ENCODE results near the gene SCYGR2. TPM values are rescaled to one million over a fixed set of nuclear protein-coding genes. Genes with fewer than 3 reads are reported as not detected.
A peak's percentile ranks its signal among the peaks of the same experiment; 100 is the strongest.
"Not testable (repeated sequence)": the region's sequence is repeated elsewhere in the genome, so short reads cannot be mapped to it uniquely, and the experiment has no call there.

SCYGR2 gene, protein sequence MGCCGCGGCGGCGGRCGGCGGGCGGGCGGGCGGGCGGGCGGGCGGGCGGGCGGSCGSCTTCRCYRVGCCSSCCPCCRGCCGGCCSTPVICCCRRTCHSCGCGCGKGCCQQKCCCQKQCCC
- total RNA-seq (2014; rRNA removed; shearing (Covaris generic)): not detected in 2 replicates

- DNase-seq (ENCODE audit: low read depth): not testable (repeated sequence)
Observed at GRCh38 chr2:227598835-227599503, at the start of gene SCYGR2. TSS of gene SCYGR2 (plus strand) at chr2:227598893. CDS start at chr2:227598893, 0 bp downstream.

DNA sequence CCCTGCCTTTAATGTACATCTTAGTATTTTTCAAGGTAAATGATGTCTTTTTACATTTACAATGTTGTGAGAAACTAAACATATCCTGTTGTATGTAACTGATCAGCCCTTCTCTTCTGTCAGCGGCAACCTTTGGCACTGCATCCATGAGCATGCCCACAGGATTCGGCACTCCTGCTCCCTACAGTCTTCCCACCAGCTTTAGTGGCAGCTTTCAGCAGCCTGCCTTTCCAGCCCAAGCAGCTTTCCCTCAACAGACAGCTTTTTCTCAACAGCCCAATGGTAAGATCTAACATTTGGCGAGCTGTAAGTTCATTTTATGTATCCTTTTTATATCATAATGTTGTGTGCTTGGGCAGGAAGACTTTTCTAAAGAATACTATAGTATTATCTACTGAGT lies 46.9 kb upstream of the SCYGR2 start:
- no peak for DNase-seq (ENCODE audit: low read depth)

DNA sequence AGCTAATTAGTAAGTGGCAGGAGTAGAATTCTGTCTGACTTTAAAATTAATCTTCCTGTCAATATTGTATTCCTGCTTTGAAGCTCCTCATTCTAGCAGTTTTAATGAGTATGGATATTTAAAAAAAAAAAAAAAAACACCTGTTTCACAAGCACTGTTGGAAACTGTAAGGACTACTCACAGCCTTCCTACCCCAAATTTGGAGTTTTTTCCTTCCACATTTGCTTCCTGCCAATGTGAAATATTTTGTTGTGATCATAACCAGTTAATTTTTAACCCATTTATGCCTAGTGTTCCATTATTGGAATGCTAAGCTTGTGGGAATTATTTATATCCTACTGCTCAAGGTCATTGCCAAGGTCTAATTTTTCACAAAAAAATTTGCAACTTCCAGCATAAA lies 36.1 kb upstream of the SCYGR2 start:
- DNase-seq (ENCODE audit: low read depth): no peak

DNA sequence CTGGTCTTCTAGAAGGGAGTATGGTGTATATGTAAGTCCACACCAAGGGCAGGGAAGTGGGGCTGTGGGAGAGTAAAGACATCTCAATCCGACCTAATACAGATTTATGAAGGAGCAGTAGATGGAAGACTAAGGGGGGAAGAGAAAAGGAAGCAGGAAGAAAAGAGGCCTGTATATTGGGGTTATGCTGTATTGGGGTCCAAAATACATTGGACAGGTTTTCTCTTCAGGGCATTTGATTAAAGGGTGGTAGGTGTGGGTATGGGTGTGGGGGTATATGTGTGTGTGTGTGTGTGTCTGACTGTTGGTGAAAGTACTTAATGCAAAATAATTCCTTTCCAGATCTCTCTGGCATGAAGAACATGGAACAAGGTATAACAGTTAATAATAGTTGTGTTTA lies 33.6 kb upstream of the SCYGR2 start:
- DNase-seq (ENCODE audit: low read depth): no peak

DNA sequence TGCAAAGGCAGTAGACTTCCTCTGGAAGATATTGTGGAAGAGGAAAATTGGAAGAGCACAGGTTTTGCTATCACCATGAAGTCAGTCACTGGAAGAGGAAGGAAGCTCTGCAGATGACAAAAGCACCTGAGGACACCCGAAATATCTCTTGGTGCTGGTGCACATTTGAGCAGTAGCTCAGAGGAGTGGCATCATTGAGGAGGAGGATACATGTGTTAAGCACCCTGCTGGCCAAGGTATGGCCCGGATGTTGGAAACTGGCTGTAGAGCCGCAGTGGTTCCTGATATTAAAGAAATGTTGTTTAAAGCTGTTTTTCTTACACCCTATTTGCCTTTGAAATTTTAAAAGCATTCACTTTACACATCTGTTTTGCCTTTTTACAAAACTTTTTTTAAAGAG lies 32.7 kb upstream of the SCYGR2 start:
- no peak for DNase-seq (ENCODE audit: low read depth)

DNA sequence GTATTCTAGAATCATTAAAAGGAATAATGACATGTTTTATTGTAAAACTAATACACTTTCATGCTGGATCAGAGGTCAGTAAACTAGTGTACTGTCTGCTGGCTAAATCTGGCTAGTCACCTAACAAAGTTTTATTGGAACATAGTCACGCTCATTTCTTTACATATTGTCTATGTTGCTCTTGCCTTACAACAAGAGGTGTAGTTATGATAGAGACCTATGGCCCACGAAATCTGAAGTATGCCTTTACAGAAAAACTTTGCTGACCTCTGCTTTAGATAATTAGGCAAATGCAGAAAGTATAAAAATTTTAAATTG lies 29.9 kb upstream of the SCYGR2 start:
- DNase-seq (ENCODE audit: low read depth): no peak

DNA sequence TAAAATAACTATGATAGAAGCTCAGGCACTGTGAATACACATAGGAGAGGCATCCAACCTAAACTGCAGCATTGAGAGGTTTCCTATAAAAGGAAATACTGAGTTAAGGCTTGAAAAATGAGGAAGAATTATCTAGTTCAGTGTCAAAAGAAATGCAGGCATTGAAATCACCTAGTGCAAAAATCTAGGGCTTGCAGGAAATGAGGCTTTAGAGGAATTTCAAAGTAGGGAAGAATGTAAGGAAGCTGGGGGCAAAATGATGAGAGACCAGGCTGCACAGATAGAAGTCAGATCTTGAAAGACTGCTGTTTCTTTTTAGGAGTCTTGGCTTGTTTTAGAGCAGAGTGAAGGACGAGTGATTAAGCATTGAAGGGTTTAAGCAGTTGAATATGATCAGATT lies 28.1 kb upstream of the SCYGR2 start:
- DNase-seq (ENCODE audit: low read depth): no peak

GRCh38 chr2:227576110-227576509 lies 22.6 kb upstream of the SCYGR2 start:
- DNase-seq (ENCODE audit: low read depth): no peak

- no peak for DNase-seq (ENCODE audit: low read depth)
Observed at GRCh38 chr2:227576812-227577211, 21.9 kb upstream of the SCYGR2 start.

DNA sequence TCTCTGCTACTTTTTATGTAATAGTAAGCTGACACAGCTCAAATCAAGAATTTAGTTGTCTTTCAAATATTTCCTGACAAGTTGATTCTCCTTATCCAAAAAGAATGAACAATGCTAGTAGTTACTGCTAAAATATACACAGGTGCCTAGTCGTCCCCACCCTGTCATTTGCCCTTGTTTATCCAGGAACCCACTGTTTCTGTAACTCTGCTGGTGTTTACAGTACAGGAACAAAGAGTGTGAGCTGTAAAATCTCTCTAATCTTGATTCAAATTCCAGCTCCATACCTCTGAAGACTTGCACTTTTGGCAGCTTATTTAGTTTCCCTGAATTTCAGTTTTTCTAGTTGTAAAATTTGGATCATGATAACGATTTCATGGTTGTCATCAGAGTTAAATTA lies 21.1 kb upstream of the SCYGR2 start:
- no peak for DNase-seq (ENCODE audit: low read depth)

DNA sequence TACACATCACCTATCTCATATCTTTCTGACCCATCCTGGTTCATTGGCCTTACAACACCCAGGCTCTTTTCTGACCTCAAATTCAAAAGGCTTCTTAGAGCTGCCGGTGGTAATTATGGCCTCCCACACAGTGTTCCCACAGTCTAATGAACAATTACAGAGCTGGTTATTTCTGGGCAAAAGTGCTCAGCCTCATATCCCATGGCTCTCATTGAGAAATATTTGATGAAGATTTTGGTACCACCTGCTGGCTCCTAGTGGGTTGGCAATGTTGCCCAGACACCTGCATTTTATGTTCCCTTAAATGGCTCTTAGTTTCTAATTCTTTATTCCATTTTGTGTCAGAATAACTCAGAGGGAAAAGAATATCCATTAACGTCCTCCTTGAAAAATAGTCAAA lies 20.1 kb upstream of the SCYGR2 start:
- peak; percentile 5 for DNase-seq (ENCODE audit: low read depth)

DNA sequence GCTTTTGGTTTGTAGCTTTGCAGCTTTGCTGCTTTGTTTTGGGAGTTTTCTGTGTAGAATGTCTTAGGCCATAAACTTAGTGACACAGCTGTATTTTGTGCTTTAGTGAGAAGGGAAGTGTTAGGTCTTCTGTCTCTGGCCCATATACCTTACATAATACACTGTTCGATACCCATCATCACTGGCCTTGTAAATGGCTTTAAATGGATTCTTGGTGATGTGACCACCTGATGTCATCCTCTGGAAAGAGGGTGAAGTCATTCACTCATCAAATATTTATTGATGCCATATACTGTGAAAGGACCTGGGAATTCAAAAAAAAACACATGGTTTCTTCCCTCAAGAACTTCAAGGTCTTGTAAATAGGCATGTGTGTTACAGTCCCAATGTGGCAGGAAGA lies 18.9 kb upstream of the SCYGR2 start:
- DNase-seq (ENCODE audit: low read depth): no peak

DNA sequence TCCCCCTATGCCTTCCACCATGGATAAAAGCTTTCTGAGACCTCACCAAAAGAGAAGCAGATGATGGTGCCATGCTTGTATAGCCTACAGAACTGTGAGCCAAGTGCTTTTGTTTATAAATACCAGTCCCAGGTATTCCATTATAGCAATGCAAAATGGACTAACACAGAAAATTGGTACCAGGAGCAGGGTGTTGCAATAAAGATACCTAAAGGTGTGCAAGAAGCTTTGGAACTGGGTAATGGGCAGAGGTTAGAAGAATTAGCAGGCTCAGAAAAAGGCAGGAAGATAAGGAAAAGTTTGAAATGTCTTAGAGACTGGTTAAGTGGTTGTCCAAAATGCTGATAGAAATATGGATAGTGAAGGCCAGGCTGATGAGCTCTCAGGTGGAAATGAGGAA lies 16.3 kb upstream of the SCYGR2 start:
- DNase-seq (ENCODE audit: low read depth): no peak

DNA sequence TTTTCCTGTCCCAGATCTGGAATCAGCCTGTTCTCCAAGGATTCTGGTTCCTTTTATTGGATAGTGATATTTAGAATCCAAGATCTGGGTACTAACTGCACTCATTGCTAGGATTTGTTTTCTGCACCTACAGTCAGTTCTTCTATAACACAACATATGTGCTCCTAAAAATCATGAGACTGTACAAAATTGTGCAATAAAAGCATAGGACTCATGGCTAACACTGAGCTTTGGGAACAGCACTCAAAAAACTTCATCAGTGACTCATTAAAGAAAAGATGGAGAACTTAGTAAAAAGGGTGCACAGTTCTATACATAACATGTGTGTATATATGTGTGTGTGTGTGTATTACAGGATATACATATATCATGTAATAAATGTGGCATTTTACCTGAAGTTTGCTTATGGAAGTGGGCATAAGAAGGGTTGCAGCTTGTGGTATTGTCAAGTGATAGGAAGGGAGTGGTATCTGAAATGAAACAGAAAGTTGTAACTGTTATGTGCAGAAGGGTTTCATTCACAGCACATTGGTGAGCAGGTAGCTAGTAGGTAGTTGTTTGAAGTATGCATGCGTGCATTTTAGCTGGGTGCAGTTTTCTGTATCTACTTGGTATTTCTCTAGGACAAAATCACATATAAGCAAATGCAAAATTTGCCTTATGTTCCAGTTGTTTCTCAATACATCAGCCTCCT lies 5.9 kb upstream of the SCYGR2 start:
- DNase-seq (ENCODE audit: low read depth): no peak

- DNase-seq (ENCODE audit: low read depth): no peak
Observed at GRCh38 chr2:227595797-227596196, 2.9 kb upstream of the SCYGR2 start.

DNA sequence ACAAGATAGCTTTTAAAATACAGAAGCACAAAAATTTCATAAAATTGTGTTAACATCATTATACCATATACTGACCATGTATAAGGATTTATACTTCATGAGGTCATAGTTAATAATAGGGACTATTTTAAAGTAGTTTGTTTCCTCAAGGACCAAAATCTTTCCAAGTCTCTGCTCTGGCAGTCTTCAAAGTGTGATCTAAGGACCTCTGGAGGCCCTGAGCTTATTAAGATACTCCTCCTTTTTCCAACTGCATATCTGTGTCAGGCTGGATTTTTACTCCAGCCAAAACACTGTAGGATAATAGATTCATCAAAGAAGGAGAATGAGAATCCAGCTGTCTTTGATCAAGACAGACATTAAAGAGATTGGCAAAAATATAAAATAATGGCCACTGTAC lies 1.7 kb upstream of the SCYGR2 start:
- no peak for DNase-seq (ENCODE audit: low read depth)

GRCh38 chr2:227597998-227598397 lies 695 bp upstream of the SCYGR2 start:
- DNase-seq (ENCODE audit: low read depth): peak; percentile 11

DNA sequence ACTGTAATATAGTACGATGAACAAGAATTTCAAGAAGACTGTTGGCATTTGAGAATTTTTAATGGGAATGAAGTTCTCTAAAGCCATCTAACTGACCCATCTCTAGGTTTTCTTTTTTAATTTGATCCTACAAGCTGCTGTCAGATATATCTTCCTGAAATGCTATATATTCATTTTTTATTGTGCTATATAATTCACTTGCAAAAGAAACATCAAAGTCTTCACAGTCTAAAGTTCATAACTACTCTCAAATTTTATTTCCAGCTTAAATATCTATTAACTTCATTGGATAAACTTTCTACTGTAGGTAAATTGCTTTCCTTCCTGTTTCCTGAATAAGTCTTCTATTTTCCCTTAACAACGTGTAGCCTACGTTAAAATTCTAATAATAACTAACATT lies 3.7 kb downstream of the SCYGR2 start:
- DNase-seq (ENCODE audit: low read depth): no peak

DNA sequence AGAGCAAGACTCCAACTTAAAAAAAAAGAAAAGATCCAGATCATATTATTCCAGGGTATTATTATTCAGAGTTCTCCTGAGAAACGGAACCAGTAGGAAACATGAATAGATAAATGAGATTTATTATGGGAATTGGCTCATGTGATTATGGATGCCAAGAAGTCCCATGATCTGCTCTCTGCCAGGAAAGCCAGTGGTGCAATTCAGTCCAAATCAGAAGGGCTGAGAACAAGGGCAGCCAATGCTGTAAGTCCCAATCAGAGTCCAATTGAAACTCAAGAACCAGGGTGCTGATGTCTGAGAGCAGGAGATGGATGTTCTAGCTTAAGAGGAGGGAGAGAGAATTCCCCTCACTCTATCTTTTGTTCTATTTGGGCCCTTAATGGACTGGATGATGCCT lies 7.8 kb downstream of the SCYGR2 start:
- no peak for DNase-seq (ENCODE audit: low read depth)

GRCh38 chr2:227607941-227608340 lies 9.2 kb downstream of the SCYGR2 start:
- no peak for DNase-seq (ENCODE audit: low read depth)

DNA sequence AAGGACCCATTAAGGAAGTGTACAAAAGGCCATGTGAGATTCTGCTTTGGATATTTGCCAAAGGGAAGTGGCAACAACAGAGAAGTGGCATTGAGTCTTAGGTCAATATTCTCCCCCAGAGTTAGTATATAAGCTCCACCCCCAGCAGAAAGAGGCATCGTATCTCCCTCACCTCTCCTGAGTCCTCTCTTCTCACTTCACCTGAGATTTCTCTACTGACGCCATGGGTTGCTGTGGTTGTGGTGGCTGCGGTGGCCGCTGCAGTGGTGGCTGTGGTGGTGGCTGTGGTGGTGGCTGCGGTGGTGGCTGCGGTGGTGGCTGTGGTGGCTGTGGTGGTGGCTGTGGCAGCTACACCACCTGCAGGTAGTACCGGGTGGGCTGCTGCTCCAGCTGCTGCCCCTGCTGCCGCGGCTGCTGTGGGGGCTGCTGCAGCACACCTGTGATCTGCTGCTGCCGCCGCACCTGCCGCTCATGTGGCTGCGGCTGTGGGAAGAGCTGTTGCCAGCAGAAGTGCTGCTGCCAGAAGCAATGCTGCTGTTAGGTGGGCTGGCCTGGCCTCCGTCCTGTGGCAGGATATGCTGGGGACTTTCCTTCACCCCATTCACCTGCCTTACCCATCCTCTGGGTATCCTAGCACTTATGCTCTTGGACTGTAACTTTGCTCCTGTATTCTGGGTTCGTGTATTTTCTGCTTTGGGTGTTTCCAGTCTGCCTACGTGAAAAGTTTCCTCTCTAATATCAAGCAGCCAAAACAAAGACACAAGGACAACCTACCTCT lies 10.1 kb downstream of the SCYGR2 start:
- no peak for DNase-seq (ENCODE audit: low read depth)

GRCh38 chr2:227610123-227610522 lies 11.4 kb downstream of the SCYGR2 start:
- DNase-seq (ENCODE audit: low read depth): no peak
